ENCODE measurements around the gene CDC25C.

GRCh38 chr5:138366632-138367382 is 35.2 kb upstream of the CDC25C start:
- TF ChIP-seq CTCF (conservative IDR thresholded peaks at IDR 0.05; ENCODE audit: low read length) = no peak
- no peak for TF ChIP-seq EZH2phosphoT487 (IDR thresholded peaks at IDR 0.05; ENCODE audit: borderline replicate concordance, low read depth, low read length)
